ENCODE measurements around the gene PAX5. TPM values are rescaled to one million over a fixed set of nuclear protein-coding genes. Genes with fewer than 3 reads are reported as not detected.

The PAX5 gene
- total RNA-seq, 1 experiment from 2014 or later: not detected

DNA sequence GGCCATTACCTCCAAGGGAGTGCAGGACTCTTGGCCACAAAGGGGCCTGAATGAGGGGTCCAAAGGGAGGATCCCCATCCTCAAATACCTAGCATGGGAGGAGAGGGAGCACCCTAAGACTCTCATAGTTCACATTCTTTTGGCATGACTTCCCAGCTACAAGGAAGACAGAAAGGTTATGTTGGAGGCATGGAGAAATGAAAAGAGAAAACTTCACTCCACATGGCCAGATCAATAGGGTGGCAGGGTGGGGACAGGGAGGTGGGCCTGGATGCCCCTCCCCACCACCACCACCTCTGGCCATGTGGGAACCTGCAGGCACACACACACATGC is 97.6 kb downstream of the PAX5 start:
- Histone ChIP-seq H3K4me3 (no peak overlapping the region), H3K9me2 (ENCODE audit: insufficient read depth) (no peaks in the 10 kb centered on the region), H3K4me2 (no peak overlapping the region), H3K9me3 (ENCODE audit: insufficient read depth, low read depth) (no peaks in the 10 kb centered on the region), H3K27ac (no peak overlapping the region), H3F3A (ENCODE audit: insufficient read depth, low read depth) (no peaks in the 10 kb centered on the region), H2AFZ (no peak overlapping the region), H3K27me3 (ENCODE audit: insufficient read depth, low read depth) (no peaks in the 10 kb centered on the region), H3K4me1 (replicated peaks; ENCODE audit: insufficient read depth) (peaks cover 10% of the 10 kb centered on the region; the same call in 1 of the 2 replicates), H4K20me1 (ENCODE audit: insufficient read depth) (no peaks in the 10 kb centered on the region), H3K79me2 (ENCODE audit: low read depth) (no peaks in the 10 kb centered on the region), H3K36me3 (ENCODE audit: low read depth) (no peaks in the 10 kb centered on the region)
- DNase-seq: peak; percentile 23 to 40
- intact Hi-C loops (cut with micrococcal nuclease; ENCODE audit: unreplicated experiment): no loop called here
- TF ChIP-seq, protein P1, sequence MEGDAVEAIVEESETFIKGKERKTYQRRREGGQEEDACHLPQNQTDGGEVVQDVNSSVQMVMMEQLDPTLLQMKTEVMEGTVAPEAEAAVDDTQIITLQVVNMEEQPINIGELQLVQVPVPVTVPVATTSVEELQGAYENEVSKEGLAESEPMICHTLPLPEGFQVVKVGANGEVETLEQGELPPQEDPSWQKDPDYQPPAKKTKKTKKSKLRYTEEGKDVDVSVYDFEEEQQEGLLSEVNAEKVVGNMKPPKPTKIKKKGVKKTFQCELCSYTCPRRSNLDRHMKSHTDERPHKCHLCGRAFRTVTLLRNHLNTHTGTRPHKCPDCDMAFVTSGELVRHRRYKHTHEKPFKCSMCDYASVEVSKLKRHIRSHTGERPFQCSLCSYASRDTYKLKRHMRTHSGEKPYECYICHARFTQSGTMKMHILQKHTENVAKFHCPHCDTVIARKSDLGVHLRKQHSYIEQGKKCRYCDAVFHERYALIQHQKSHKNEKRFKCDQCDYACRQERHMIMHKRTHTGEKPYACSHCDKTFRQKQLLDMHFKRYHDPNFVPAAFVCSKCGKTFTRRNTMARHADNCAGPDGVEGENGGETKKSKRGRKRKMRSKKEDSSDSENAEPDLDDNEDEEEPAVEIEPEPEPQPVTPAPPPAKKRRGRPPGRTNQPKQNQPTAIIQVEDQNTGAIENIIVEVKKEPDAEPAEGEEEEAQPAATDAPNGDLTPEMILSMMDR (conservative IDR thresholded peaks at IDR 0.05): no peak
- TF ChIP-seq EZH2 (IDR thresholded peaks at IDR 0.05; ENCODE audit: low read depth): no peak
- POLR2A ChIA-PET (ENCODE audit: unreplicated experiment): interaction anchor here (0.8 kb wide), 1 partner anchor 10 kb away, joined by 3 read pairs; no protein-coding TSS in a partner anchor
- CTCF ChIA-PET: no interaction called here
- BruUV-seq (replicated peaks): no TSS peak

DNA sequence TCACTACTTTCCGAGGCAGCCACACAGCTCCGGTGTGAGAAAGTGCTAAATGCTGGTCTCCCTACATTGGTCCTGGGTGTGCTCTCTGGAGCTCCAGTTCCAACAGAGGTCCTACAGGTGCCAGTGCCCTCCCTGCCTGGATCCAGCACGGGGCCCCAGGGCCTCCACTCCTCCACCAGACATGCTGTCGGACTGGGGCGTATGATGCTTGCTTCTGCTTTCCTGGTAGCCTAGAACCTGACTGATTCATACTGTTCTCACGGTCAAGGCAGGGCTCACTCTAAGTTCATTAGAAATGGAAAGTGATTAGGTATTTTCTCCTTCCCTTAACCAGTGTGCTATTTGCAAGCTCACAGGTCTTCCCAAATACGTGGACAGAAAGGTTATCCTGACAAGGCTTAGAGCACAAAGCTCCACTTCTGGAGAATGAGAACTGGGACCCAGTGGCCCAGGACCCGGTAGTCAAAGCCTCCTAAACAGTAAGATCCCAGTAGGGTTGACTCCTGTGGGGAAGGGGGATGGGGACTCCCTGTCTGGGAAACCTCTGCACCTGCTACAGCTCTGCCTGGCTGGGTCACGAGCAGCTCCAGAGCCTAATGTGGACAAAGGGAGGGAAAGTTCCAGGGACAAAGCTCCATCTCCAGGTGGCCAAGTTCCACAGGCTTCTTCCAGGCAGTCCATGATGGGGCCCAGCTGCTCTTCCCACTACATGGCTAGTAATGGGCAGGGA is 98.1 kb downstream of the PAX5 start:
- Histone ChIP-seq H3K4me1 (replicated peaks; ENCODE audit: insufficient read depth) (peaks cover 10% of the 10 kb centered on the region; the same call in 1 of the 2 replicates), H3K4me3 (no peak overlapping the region), H3K27ac (no peak overlapping the region), H3K4me2 (no peak overlapping the region), H3K9me2 (ENCODE audit: insufficient read depth) (no peaks in the 10 kb centered on the region), H3F3A (ENCODE audit: insufficient read depth, low read depth) (no peaks in the 10 kb centered on the region), H3K36me3 (ENCODE audit: low read depth) (no peaks in the 10 kb centered on the region), H3K9me3 (ENCODE audit: insufficient read depth, low read depth) (no peaks in the 10 kb centered on the region), H4K20me1 (ENCODE audit: insufficient read depth) (no peaks in the 10 kb centered on the region), H2AFZ (no peak overlapping the region), H3K79me2 (ENCODE audit: low read depth) (no peaks in the 10 kb centered on the region), H3K27me3 (ENCODE audit: insufficient read depth, low read depth) (no peaks in the 10 kb centered on the region)
- intact Hi-C loops (cut with micrococcal nuclease; ENCODE audit: unreplicated experiment): no loop called here
- TF ChIP-seq EZH2 (IDR thresholded peaks at IDR 0.05; ENCODE audit: low read depth): no peak
- TF ChIP-seq, protein P1 (conservative IDR thresholded peaks at IDR 0.05): no peak
- ChIA-PET CTCF (no interaction called here), POLR2A (ENCODE audit: unreplicated experiment) (interaction anchor here (0.6 to 0.8 kb wide), 2 partner anchors 10 to 62 kb away, joined by 3 to 4 read pairs; no protein-coding TSS in a partner anchor)
- DNase-seq: no peak
- BruUV-seq (replicated peaks): no TSS peak

DNA sequence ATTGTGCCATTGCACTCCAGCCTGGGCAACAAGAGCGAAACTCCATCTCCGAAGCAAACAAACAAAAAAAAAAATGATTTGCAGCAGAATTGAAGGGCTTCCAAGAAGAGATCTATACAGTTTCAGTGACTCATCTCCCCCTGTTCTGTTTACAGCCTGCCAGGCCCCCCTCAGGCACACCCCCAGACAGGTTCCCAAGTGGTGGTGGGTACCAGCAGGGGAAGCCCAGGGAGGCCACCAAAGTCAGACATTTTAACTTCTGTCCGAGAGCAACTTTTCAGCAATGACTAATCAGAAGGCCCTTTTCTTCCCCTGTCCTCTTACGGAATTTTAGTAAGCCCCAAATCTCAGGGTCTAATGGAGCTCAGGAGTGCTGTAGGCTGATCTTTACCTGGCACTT is 98.7 kb downstream of the PAX5 start:
- intact Hi-C loops (cut with micrococcal nuclease; ENCODE audit: unreplicated experiment): no loop called here
- Histone ChIP-seq H3K36me3 (ENCODE audit: low read depth) (no peaks in the 10 kb centered on the region), H3F3A (ENCODE audit: insufficient read depth, low read depth) (no peaks in the 10 kb centered on the region), H2AFZ (no peak overlapping the region), H3K9me3 (ENCODE audit: insufficient read depth, low read depth) (no peaks in the 10 kb centered on the region), H3K79me2 (ENCODE audit: low read depth) (no peaks in the 10 kb centered on the region), H3K4me3 (no peak overlapping the region), H3K4me2 (no peak overlapping the region), H3K27ac (no peak overlapping the region), H3K9me2 (ENCODE audit: insufficient read depth) (no peaks in the 10 kb centered on the region), H4K20me1 (ENCODE audit: insufficient read depth) (no peaks in the 10 kb centered on the region), H3K27me3 (ENCODE audit: insufficient read depth, low read depth) (no peaks in the 10 kb centered on the region), H3K4me1 (replicated peaks; ENCODE audit: insufficient read depth) (peaks cover 10% of the 10 kb centered on the region; the same call in 1 of the 2 replicates)
- ChIA-PET POLR2A (ENCODE audit: unreplicated experiment) (interaction anchor here (0.6 kb wide), 1 partner anchor 62 kb away, joined by 4 read pairs; no protein-coding TSS in a partner anchor), CTCF (no interaction called here)
- no peak for TF ChIP-seq EZH2 (IDR thresholded peaks at IDR 0.05; ENCODE audit: low read depth)
- TF ChIP-seq, protein P1 (conservative IDR thresholded peaks at IDR 0.05): no peak
- no TSS peak for BruUV-seq (replicated peaks)
- DNase-seq: no peak
